HG03378 (cell line): ENCODE measurements around the gene TCF12.

Experiments used
- ATAC-seq: cut with Tn5 transposase; IDR thresholded peaks from one replicate; pipeline ENCODE4 v1.9.1; 2021; ENCODE audit warnings: mild to moderate bottlenecking, moderate library complexity; ENCODE audit not compliant: unreplicated experiment

Gene TCF12

DNA sequence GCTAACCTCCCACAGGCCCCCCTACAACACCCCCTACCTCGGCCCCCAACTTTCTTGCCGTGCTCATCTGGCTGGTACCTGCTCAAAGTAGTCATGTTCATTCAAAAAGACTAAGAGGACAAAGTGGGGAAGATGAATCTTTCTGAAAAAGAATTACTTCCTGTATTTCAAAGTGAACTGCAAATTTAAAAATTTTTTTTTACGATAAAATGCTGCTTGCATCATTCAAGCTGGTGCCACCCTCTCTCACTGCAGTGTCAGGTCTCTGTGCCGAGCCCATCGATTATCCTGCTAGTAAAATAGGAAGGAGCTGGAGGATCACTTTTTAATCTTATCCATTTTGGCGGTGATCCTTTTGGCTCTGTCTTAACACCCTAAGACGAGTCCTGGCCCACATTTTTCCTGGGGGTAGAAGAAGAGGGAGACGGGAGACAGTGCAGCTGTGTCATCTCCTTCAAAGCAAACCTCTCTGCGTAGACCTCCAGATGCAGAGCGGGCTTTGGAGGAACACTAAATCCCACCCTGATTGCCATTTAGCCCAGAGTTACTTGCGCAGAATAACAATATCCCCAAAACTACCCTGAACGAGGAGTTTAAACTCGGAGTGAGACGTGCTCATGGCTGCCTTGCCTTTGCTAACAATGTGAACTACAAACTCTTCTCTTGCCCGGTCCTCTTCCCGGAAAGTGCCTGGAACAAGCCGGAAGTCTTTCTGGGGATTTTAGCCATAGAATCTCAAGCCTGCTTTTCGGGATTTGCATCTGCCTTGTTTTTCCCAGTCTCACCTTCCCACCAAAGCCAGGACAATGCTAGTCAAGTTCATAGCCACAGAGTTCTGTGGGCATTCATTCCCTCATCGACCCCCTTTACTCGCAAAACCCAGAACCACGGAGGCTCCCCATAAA lies 391.7 kb downstream of the TCF12 start:
- ATAC-seq, result no peak

DNA sequence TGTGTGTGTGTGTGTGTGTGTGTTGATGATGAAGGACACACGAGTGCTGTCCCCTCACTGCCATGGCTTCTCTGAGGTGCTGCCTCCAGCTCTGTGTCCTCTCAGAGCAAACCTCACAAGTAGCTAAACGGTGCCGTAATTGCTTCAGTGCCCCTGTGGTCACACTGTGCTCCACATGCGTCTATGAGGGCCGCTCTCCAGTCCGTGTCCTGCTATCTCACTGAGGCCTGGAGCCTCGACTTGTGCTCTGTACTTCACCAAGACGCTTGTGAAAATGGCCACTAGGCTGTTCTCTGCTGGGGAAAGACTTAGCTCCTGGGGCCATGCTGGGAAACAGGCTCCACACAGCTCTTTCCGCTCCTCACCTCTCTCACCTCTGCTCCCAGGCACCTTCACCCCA lies 392.4 kb downstream of the TCF12 start:
- ATAC-seq, result no peak

DNA sequence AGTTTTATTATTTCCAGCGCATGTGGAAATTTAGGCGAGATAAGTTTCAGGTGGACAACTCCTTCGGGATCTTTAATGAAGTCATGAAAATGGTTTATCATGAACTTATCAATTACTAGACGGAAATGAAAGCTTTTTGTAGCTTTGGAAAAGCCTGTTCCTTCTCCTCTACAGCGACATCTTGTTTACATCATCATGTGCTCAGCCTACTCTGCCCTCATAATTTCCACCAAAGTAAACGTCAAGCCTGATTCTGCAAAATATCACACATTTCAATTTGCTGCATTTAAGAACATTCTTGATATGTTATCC lies 393.5 kb downstream of the TCF12 start:
- ATAC-seq, result no peak

DNA sequence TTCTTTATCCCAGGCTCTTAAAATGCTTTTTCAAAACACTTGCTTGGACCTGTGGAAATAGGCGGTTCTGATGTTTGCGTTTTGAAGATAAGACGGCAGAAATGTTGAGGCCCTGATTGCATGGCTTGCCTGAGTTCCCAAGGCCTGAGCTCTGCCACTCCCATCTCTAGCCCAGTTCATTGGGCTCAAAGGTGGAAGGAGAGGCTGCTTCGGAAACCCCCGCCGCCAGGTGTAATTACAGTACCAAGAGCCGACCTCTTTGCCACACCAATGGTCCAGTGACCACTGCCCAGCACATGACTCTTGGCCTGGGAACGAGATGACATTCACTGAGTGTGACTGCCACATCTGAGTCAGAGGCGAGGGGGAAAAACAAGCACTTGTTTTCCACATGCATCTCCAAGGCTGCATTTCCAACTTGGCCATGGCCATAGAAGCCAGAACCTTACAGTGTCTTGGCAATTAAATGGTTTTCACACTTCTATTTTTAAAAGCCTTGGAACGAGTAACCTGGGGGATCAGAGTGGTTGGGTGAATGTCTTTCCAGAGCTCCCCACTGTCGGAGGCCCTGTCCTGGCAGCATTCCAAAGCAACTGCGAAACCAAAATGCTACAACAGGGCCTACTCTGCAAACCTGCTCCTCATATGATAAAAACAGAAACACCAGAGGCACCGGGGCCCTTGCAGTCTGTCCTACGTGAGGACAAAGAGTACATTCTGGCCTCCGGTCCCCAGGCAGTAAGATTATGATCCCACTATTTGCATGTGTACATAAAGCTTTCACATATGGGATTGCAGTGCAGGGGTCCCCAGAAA lies 394.1 kb downstream of the TCF12 start:
- no peak for ATAC-seq

DNA sequence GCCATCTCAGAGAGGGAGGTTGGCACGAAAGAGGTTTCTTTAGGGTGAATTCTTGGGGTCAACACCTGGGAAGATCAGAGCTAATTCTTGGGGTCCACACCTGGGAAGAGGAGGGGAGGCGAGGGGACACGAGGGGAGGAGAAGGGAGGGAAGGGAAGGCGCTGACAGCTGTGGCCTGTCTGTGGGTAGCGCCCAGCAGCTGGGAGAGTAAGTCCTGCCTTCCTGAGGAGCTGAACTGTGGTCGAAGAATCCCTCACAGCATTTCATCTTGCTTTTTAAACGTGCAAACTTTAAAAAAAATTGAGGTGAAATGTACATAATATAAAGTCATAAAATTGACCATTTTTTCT lies 394.7 kb downstream of the TCF12 start:
- ATAC-seq, result no peak

DNA sequence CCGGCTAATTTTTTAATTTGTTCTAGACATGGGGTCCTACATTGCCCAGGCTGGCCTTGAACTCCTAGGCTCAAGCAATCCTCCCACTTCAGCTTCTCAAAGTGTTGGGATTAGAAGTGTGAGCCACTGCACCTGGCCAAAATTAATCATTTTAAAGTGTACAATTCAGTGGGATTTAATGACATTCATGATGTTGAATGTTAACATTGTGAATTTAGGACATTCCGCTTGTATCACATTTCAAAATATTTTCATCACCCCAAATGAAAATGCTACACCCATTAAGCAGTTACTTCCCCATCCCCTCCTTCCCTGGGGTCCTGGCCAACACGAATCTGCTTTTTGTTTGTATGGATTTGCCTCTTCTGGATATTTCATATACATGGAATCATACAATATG lies 395.8 kb downstream of the TCF12 start:
- no peak for ATAC-seq

DNA sequence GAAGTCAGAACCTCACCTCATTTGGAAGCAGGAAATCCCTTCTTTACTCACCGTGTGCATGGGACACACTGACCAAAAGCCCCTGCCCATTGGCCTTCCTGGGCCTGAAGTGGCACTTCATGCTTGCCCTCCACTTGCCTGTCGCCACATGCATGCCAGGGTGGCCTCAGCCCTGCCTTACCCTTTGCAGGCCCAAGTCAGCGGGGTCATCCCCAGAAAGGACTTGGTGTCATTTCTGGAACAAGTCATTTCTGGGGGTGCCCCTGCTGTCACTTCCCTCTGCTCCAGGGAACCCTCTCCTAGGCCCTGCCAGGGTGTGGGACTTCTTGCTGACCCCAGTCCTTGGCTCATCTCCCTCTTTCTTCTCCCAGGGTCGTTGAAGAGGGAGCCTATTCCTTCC lies 398.0 kb downstream of the TCF12 start:
- ATAC-seq, result no peak

DNA sequence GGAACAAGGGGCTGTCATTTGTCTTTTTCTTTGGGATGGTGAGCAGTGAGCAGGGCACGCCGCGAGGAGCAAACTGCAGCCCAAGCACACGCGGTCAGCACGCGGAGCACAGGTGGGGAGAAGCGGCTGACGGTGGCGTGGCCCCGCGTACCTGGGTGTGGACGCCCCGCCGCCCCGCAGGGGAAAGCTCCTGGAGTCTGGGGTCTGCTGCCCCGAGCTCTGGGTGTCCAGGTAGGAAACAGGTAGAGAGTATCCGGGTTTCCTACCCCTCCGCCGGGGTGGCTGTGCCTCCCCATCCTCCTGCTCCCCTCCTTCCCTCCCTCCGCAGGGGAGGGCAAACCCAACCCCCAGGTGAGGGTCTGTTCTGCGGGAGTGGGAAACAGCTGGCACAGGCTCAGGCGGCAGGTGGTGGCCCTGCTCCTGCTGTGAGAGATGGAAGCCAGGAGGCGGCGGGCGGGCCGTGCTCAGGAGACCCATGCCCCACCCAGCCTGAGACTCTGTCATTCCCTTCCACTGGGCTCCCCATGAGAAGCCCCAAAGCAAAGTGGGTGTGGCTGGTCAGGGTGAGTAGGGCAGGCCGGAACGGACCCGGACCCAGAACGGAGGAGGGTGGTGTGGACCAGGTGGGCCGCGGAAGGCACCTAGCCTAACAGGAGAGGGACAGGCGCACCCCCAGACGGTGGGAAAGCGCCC lies 400.9 kb downstream of the TCF12 start:
- ATAC-seq, result no peak

DNA sequence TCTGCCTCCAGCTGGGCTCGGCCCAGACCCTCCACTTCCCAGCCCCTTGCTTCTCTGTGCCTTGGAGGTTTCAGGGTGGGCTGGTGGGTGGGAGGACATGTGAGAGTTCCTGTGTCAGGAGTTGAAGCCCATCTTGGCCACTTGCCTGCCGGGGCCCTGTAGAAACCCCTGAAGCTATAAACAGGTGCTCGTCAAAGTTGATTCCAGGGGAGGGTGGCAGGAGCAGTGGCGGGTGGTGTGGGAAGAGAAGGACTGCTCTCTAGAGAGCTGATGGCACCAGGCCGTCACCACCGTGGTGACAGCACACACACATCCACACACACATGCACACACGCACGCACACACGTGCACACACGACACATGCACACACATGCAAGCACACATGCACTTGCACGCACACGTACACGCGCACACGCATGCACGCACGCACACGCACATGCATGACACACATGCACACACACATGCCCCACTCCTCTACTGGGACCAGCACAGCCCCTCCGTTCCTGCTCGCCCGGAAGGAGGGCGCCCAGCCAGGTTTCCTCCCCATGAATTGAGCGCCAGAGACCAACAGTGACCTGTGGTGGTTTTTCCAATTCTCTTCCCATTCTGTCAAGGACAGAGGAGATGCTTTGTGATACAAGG lies 401.6 kb downstream of the TCF12 start:
- no peak for ATAC-seq

DNA sequence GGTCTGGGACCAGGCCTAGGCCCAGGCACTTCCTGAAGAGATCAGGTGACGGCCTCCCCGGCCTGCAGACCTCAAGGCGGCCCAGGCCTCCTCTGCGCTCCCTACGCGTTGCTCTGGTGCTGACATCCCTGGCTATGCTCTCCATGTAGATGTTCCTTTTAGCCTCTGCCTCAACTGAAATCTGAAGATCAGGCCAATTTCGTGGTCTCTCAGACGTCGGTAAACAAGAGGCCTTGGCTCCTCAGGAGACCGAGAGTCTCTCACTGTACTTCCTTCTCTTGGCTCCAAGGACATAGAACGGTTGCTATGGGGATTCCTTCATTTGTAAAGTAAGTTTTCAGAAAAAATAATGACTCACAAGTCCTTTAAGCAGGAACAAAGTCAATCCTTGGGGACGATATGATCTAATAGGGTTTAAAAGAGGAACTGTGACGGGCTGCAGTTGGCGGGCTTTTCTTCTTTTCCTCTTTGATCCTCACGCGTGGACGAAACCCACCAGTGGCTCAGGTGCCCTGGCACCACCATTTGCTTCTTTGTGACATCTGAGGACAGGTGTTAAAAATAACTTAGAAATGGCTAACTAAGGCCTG lies 402.3 kb downstream of the TCF12 start:
- no peak for ATAC-seq

DNA sequence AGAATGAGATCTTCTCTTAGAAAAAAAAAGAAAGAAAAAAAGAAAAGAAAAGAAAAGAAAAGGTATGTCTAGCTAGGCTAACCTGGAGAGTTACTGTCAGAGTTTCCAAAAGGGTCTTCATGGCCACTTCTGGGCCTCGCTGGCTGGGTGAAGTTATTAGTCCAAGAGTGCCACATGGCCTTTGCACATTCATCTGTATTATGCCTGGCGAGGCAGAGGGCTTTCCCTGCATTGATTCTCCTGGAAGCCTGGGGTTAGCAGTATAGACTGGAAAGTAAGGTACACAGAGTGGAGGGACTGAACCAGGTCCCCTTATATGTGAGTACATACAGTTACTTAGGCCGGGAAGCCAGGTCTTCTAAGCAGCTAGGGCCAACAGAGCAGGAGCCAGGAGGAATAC lies 403.0 kb downstream of the TCF12 start:
- ATAC-seq, result no peak

DNA sequence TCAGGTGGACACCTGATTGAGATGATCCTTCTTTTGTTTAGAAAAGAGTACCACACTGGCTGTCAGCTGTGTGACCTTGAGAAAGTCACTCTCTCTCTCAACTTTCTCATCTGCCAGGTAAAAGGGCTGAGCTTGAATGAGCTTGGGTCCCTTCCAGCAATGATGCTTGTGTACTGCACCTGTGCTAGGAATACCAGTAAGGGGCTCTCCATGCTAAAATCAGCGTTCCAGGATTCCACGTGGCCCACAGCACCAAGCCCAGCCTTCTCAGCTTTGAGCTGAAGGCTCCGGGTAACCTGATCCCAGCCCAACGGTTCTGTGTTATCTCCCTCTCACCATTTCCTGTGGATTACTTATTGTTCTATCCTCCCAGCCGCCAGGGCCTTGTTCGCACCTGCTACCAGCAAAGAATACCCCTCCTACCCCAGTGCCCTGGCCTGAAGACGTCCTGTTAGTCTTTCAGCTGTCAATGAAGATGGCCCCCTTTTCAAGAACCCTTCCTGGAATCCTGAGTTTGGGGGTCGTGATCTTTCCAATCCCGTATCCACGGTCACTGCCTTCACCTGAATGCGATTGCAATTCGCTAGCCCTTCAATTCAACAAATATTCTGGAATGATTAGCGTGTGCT lies 403.6 kb downstream of the TCF12 start:
- ATAC-seq, result no peak

DNA sequence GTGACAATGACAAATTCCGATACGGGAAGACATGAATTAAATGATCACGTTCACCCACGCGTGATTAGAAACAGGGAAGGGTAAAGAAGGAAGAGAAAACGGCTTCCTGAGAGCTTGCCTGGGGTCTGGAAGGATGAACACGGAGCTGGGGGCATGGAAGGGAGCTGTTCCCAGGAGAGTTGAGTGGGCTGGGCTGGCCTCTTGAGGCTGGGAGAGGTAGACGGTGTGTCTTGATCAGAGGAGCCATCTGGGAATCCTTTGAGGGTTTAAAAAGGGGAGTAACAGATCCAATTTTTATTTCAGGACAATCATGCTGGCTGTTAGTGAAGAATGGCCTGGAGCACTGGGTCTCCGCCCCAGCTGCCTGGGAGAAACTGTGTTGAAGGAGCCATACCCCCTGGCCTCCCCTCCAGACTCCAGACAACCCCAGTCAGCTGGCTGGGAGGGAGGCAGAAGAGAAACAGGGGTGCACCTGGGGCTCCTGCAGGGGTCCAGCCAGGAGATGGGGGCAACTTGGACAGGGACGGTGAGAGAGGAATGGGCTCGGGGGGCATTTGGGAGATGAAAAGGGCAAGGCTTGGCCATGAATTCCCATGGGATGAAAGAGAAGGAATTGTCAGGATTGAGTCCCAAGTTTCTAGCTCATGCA lies 404.3 kb downstream of the TCF12 start:
- no peak for ATAC-seq

DNA sequence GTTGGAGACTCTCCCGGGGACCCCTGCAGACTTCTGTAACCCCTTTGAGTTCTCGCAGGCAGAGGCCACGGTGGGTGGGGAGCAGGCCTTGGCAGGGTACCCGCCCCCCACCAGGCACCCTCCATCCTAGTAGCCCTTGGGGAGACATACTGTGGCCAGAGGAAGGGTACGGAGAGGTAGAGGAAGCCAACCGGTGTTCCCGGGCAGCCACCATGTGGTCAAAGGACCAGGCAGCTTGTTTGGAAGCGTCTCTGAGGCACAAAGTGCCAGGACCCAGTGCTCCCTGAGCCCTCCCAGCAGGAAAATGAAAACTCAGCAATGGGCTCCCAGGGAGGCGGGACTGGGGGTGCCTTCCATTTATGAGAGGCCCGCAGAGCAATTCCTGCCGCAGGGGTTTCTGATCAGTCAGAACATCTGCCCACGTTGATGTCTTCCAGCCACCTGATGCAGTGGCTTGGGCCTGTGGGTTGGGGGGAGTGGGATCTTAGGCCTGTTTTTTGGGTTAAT lies 404.9 kb downstream of the TCF12 start:
- ATAC-seq, result no peak

DNA sequence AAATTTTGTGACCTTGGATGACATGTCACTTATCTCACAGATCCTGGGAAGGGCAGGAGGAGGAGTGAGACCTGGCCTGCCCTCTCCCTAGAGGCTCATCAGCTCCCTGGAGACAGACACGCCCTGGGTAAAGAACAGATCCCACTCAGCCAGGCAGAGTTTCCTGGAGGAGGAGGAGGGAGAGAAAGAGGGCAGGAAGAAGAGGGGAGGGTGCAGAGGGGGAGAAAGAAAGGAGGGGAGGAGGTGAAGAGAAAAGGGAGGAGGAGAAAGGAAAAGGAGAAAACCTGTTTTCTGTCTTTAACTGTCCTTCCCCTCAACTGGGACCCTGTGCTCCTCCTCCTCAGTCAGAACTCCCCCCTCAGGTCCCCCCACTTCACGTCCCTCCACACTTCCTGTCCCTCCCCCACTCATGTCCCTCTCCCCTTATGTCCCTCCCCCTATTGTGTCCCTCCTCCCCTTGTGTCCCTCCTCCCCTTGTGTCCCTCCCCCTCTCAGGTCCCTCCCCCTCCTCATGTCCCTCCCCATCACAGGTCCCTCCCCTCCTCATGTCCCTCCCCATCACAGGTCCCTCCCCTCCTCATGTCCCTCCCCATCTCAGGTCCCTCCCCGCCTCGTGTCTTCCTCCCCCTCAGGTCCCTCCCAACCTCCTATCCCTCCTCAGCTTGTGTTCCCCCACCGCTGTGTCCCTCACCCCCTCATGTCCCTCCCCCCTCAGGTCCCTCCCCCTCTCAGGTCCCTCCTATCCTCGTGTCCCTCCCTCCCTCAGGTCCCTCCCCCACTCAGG lies 405.6 kb downstream of the TCF12 start:
- no peak for ATAC-seq

DNA sequence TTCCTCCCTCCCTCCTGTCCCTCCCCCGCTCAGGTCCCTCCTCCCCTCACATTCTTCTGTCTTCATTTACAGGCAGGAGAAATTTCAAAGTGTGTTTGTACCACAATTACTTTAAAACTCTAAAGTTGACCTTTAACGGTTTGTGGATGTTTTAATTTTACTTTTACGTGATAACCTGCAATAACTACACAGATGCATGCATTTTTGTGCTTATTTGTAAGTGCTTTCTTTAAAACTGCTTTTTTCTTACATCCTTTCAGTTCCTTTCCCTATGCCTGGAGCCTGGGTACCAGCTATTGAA lies 406.1 kb downstream of the TCF12 start:
- ATAC-seq, result no peak

DNA sequence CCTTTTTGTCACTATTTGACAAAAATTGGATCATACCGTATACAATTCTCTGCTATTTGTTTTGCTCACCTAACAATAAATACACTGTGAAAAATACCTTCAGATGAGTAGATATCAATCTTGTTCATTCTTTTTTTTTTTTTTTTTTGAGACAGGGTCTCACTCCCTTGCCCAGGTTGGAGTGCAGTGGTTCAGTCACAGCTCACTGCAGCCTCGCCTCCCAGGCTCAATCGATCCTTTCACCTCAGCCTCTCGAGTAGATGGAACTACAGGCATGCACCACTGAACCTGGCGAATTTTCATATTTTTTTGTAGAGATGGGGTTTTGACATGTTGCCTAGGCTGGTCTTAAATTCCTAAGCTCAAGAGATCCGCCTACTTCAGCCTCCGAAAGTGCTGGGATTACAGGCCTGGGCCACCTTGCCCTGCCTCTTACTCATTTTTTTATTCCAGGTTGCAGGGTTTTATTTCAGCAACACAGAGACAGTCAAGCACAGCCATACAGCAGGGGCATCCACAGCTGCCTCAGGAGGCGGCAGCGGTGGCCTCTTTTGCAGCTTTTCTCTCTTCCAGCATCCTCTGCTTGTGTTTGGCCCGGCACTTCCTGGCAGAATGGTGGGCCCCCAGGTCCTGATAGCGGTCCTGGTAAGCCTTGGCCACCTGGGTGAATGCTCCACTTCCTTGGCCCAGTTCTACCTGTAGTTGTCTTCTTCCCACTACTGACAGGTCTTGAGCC lies 406.7 kb downstream of the TCF12 start:
- no peak for ATAC-seq

DNA sequence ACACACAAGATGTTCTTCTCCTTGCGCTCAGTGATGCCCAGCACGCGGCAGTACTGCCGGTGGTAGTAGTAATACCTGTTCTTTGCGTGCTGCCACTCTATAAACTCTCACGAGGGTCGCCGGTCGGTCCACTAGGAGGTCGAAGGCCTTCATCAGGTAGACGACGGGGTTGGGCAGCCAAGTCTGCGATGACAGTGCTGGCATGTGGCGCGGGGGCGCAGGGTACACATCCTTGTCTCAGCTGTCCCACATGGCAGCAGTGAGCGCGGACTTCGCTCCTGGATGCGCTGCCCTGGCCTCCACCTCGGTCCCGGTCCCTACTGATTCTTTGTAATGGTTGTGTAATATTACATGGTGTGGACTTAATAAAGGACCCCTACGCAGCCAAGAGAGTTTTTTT lies 407.8 kb downstream of the TCF12 start:
- no peak for ATAC-seq
